K562 (cell line): ENCODE results near the gene FAM177B. TPM values are rescaled to one million over a fixed set of nuclear protein-coding genes. Genes with fewer than 3 reads are reported as not detected.

Source experiments
- CAMTA2 ChIP-seq: fragments of 250-450 bp; sonication (Bioruptor Pico); conservative IDR thresholded peaks from 2 replicates; pipeline ENCODE4 v1.5.1; 2022
- CEBPZ ChIP-seq: fragments of 150-350 bp; IDR thresholded peaks from 2 replicates; pipeline ENCODE4 v1.6.1; 2014; ENCODE audit warnings: low read depth, mild to moderate bottlenecking, low read length, borderline replicate concordance
- CGGBP1 ChIP-seq: fragments of 250-450 bp; sonication (Bioruptor Pico); IDR thresholded peaks from 2 replicates; pipeline ENCODE4 v1.9.0; 2021; ENCODE audit warnings: mild to moderate bottlenecking
- CLOCK ChIP-seq: fragments of 250-450 bp; sonication (Bioruptor Pico); IDR thresholded peaks from 2 replicates; pipeline ENCODE4 v1.4.0; 2020; ENCODE audit warnings: mild to moderate bottlenecking, moderate library complexity, borderline replicate concordance
- COPS2 ChIP-seq: fragments of 450-650 bp; conservative IDR thresholded peaks from 2 replicates; pipeline ENCODE4 v1.6.1; 2016; ENCODE audit warnings: mild to moderate bottlenecking, moderate library complexity
- E2F3 ChIP-seq: fragments of 250-450 bp; sonication (Bioruptor Pico); IDR thresholded peaks from 2 replicates; pipeline ENCODE4 v1.4.0; 2020; ENCODE audit warnings: mild to moderate bottlenecking
- IRF1 ChIP-seq: sonication (generic); formaldehyde crosslinking; IDR thresholded peaks from 2 replicates; pipeline ENCODE4 v1.8.0; 2022; ENCODE audit warnings: missing genetic modification reagents, mild to moderate bottlenecking, borderline replicate concordance
- KAT2B ChIP-seq: IDR thresholded peaks from one replicate; pipeline ENCODE4 v1.6.1; 2012; ENCODE audit warnings: low read depth, mild to moderate bottlenecking, control low read depth, inconsistent platforms, low read length, moderate library complexity
- NFIX ChIP-seq: fragments of 250-450 bp; sonication (Bioruptor Pico); IDR thresholded peaks from 2 replicates; pipeline ENCODE4 v1.4.0; 2020; ENCODE audit warnings: low read depth, mild to moderate bottlenecking, moderate library complexity
- PHF21A ChIP-seq: fragments of 450-650 bp; IDR thresholded peaks from 2 replicates; pipeline ENCODE4 v1.6.1; 2017; ENCODE audit warnings: low read depth, borderline replicate concordance
- SIN3B ChIP-seq: fragments of 450-650 bp; IDR thresholded peaks from 2 replicates; pipeline ENCODE4 v1.6.1; 2017; ENCODE audit warnings: low read depth, mild to moderate bottlenecking, moderate library complexity
- SOX6 ChIP-seq: fragments of 450-650 bp; IDR thresholded peaks from 2 replicates; pipeline ENCODE4 v1.6.1; 2014; ENCODE audit warnings: mild to moderate bottlenecking
- SP1 ChIP-seq: sonication (generic); formaldehyde crosslinking; IDR thresholded peaks from 2 replicates; pipeline ENCODE4 v1.8.1; 2022; ENCODE audit warnings: mild to moderate bottlenecking, missing genetic modification reagents
- TEAD4 ChIP-seq, 2 experiments: sonication (generic) in 1 of 2; formaldehyde crosslinking in 1 of 2; IDR thresholded peaks; 2 replicates each; pipeline versions ENCODE4 v1.6.1 to v1.8.0; 2012 to 2022; ENCODE audit warnings: borderline replicate concordance in 1 of 2, inconsistent platforms in 1 of 2, low read length in 1 of 2, mild to moderate bottlenecking in 1 of 2, missing genetic modification reagents in 1 of 2
- ZFPM2 ChIP-seq: fragments of 250-450 bp; sonication (Bioruptor Pico); IDR thresholded peaks from 2 replicates; pipeline ENCODE4 v1.5.1; 2022; ENCODE audit warnings: mild to moderate bottlenecking
- ZKSCAN3 ChIP-seq: fragments of 250-450 bp; sonication (Bioruptor Pico); IDR thresholded peaks from 2 replicates; pipeline ENCODE4 v1.4.0; 2020
- ZNF134 ChIP-seq: fragments of 250-450 bp; sonication (Bioruptor Pico); conservative IDR thresholded peaks from 2 replicates; pipeline ENCODE4 v1.4.0; 2020
- ZNF644 ChIP-seq: fragments of 200-800 bp; sonication (Bioruptor generic); IDR thresholded peaks from 2 replicates; pipeline ENCODE4 v1.6.1; 2016; ENCODE audit warnings: low read depth, missing genetic modification characterization, missing compliant biosample characterization
- ZNF778 ChIP-seq: fragments of 450-650 bp; formaldehyde crosslinking; IDR thresholded peaks from 2 replicates; pipeline ENCODE4 v1.4.0; 2020; ENCODE audit warnings: mild to moderate bottlenecking, moderate library complexity
- polyA plus RNA-seq, 8 experiments: library from polyadenylated mRNA; depleted of rRNA in 4 of 8; stranded (reverse) in 5 of 8; unstranded in 3 of 8; fragments of >200 nt; fragmentation: Nextera tagmentation in 2 of 8; fragmentation: Illumina TruSeq in 1 of 8; extraction: Ambion mirVana in 2 of 8; extraction: Trizol in 1 of 8; gene quantifications; 2 replicates each; pipeline versions ENCODE4 v1.2.1 to v1.2.3, GENCODE V29; 2011 to 2014; ENCODE audit warnings: inconsistent platforms in 1 of 8, missing spikeins in 1 of 8
- total RNA-seq, 7 experiments: library from RNA; depleted of rRNA in 6 of 7; stranded (reverse); fragments of >200 nt in 6 of 7; fragmentation: Illumina TruSeq in 2 of 7; extraction: Trizol in 2 of 7; gene quantifications; 2 replicates each; pipeline versions ENCODE4 v1.2.1 to v1.2.3, GENCODE V29; 2011 to 2021; ENCODE audit warnings: low replicate concordance in 1 of 7

FAM177B gene
- total and polyA plus RNA-seq, 9 of the 15 experiments (the other 6 are each of a cell fraction or from before 2014, with no cell fraction given) = not detected

- TF ChIP-seq IRF1 (CRISPR knock-in tag) (0 out of 2 replicates have a peak, but pooled peaks have one; percentile 22), SOX6 (peak; percentile 23; the same call in 1 of the 2 replicates), E2F3 (CRISPR knock-in tag) (no peak), TEAD4 (IDR thresholded peaks at IDR 0.05; ENCODE audit: low read length) (0 out of 2 replicates have a peak, but pooled peaks have one; percentile 14), TEAD4 (CRISPR knock-in tag; IDR thresholded peaks at IDR 0.05; ENCODE audit: borderline replicate concordance) (no peak), KAT2B (no peak), PHF21A (no peak), NFIX (CRISPR knock-in tag) (no peak), CAMTA2 (CRISPR knock-in tag) (no peak; the same call in 1 of the 2 replicates), ZFPM2 (CRISPR knock-in tag) (no peak), ZNF778 (CRISPR knock-in tag) (no peak), CGGBP1 (CRISPR knock-in tag) (no peak), COPS2 (no peak), ZNF644 (no peak; the same call in 1 of the 2 replicates), SP1 (CRISPR knock-in tag) (0 out of 2 replicates have a peak, but pooled peaks have one; percentile 39), CLOCK (CRISPR knock-in tag) (no peak), CEBPZ (no peak), SIN3B (no peak), ZKSCAN3 (CRISPR knock-in tag) (no peak), ZNF134 (no peak)
Observed at GRCh38 chr1:222713091-222713961, 23.7 kb upstream of the FAM177B start (continued).
